OCI-LY7 (cell line): Measurements from ENCODE around the gene SIDT1. TPM values are rescaled to one million over a fixed set of nuclear protein-coding genes. Genes with fewer than 3 reads are reported as not detected.

Experiments
- BruUV-seq: library from RNA; stranded (reverse); fragments of 400-500 nt; replicated peaks from 2 replicates; lab custom pipeline; 2021; lab: Mats Ljungman, UMichigan
- CTCF ChIA-PET: fragments of 300-600 bp; sonication (Branson Sonifier 250); formaldehyde crosslinking; loops from one replicate; lab custom pipeline; 2022; ENCODE audit warnings: antibody characterized with exemption; ENCODE audit not compliant: unreplicated experiment; lab: Charles Lee
- POLR2A ChIA-PET: fragments of 300-600 bp; sonication (Branson Sonifier 250); formaldehyde crosslinking; loops from one replicate; lab custom pipeline; 2022; ENCODE audit warnings: antibody characterized with exemption; lab: Charles Lee
- DNase-seq: peaks from one replicate; pipeline ENCODE4 v3.0.0-alpha.2; 2015; ENCODE audit warnings: low spot score
- H2AFZ ChIP-seq: fragments of 200-600 bp; sonication (generic), shearing (Covaris generic); 2 replicates; pipeline ENCODE4 v1.6.1; 2014; ENCODE audit warnings: mild to moderate bottlenecking, antibody characterized with exemption, low read length, moderate library complexity
- H3K27ac ChIP-seq: fragments of 200-600 bp; sonication (generic); 2 replicates; pipeline ENCODE4 v1.5.1; 2014; ENCODE audit warnings: mixed run types, low read depth, mild to moderate bottlenecking, moderate library complexity, low read length, inconsistent platforms; ENCODE audit not compliant: poor library complexity, severe bottlenecking
- H3K36me3 ChIP-seq: fragments of 200-600 bp; sonication (generic); 2 replicates; pipeline ENCODE4 v1.6.1; 2014; ENCODE audit warnings: mild to moderate bottlenecking, antibody characterized with exemption, low read length, moderate library complexity, mixed read lengths; ENCODE audit not compliant: insufficient read depth
- H3K4me1 ChIP-seq: fragments of 200-600 bp; sonication (generic); 2 replicates; pipeline ENCODE4 v1.5.1; 2014; ENCODE audit warnings: mild to moderate bottlenecking, low read length; ENCODE audit not compliant: insufficient read depth, poor library complexity, severe bottlenecking
- H3K4me2 ChIP-seq: fragments of 200-600 bp; sonication (generic); 2 replicates; pipeline ENCODE4 v1.6.1; 2014; ENCODE audit warnings: mild to moderate bottlenecking, low read length
- H3K4me3 ChIP-seq: fragments of 200-600 bp; sonication (generic); 2 replicates; pipeline ENCODE4 v1.5.1; 2014; ENCODE audit warnings: mild to moderate bottlenecking, low read depth, low read length; ENCODE audit not compliant: poor library complexity, severe bottlenecking
- H3K79me2 ChIP-seq: fragments of 200-600 bp; sonication (generic); 2 replicates; pipeline ENCODE4 v1.6.1; 2016; ENCODE audit warnings: low read depth, mild to moderate bottlenecking, low read length, moderate library complexity, mixed read lengths; ENCODE audit not compliant: insufficient read depth
- H3K9me2 ChIP-seq: fragments of 200-600 bp; sonication (generic); 2 replicates; pipeline ENCODE4 v1.6.1; 2016; ENCODE audit warnings: mild to moderate bottlenecking, low read length, mixed read lengths; ENCODE audit not compliant: insufficient read depth
- H3K9me3 ChIP-seq: fragments of 200-600 bp; sonication (generic); 2 replicates; pipeline ENCODE4 v1.6.1; 2014; ENCODE audit warnings: mild to moderate bottlenecking, mixed run types, low read length, mixed read lengths
- H4K20me1 ChIP-seq: fragments of 200-600 bp; sonication (generic); 2 replicates; pipeline ENCODE4 v1.6.1; 2014; ENCODE audit warnings: mild to moderate bottlenecking, antibody characterized with exemption, low read length, moderate library complexity, mixed read lengths; ENCODE audit not compliant: insufficient read depth
- EZH2phosphoT487 ChIP-seq: fragments of 200-600 bp; sonication (generic); IDR thresholded peaks from 2 replicates; pipeline ENCODE4 v1.6.1; 2018; ENCODE audit warnings: low read depth, borderline replicate concordance, mild to moderate bottlenecking, mixed run types, antibody characterized with exemption, low read length, moderate library complexity, mixed read lengths
- intact Hi-C: fragments of 100-400 bp; cut with micrococcal nuclease; formaldehyde crosslinking; loops from one replicate; pipeline ENCODE4 v1.10.0; 2022; ENCODE audit not compliant: unreplicated experiment
- total RNA-seq, 2 experiments: library from RNA; depleted of rRNA in 1 of 2; stranded (reverse); fragments of >200 nt in 1 of 2; shearing (Covaris generic) in 1 of 2; gene quantifications; 2 replicates each; pipeline ENCODE4 v1.2.3, GENCODE V29; 2014 to 2022
- TF ChIP-seq, protein P1 (sequence below): fragments of 200-600 bp; sonication (generic); conservative IDR thresholded peaks from 2 replicates; pipeline ENCODE4 v1.5.1; 2014; ENCODE audit warnings: mild to moderate bottlenecking, antibody characterized with exemption, low read length, moderate library complexity, mixed read lengths

SIDT1 gene
- total RNA-seq, 2 experiments from 2014 or later: 7.3 to 10.3 TPM

DNA sequence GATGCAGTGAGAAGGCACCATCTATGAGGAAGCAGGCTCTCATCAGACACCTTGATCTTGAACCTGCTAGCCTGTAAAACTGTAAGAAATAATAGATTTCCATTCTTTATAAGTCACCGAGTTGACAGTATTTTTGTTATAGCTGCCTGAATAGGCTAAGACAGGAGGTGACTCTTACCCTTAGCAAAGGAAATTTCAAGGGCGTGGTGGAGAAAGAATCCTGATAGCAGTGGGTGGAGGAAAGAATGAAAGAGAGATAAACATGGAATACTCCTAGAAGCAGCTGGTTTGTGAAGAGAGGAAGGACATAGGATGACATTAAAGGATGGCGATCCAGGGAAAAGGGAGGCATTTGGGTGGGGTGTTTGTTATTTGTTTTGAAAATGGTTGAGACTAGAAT is 41.4 kb downstream of the SIDT1 start:
- DNase-seq: no peak
- no peaks in the 10 kb centered on the region for H3K4me1 ChIP-seq
- intact Hi-C loops: loop anchor here (10.0 kb wide), 1 partner anchor 219 kb away; no protein-coding TSS in a partner anchor
- no TSS peak for BruUV-seq
- TF ChIP-seq EZH2phosphoT487: no peak
- TF ChIP-seq, protein P1, sequence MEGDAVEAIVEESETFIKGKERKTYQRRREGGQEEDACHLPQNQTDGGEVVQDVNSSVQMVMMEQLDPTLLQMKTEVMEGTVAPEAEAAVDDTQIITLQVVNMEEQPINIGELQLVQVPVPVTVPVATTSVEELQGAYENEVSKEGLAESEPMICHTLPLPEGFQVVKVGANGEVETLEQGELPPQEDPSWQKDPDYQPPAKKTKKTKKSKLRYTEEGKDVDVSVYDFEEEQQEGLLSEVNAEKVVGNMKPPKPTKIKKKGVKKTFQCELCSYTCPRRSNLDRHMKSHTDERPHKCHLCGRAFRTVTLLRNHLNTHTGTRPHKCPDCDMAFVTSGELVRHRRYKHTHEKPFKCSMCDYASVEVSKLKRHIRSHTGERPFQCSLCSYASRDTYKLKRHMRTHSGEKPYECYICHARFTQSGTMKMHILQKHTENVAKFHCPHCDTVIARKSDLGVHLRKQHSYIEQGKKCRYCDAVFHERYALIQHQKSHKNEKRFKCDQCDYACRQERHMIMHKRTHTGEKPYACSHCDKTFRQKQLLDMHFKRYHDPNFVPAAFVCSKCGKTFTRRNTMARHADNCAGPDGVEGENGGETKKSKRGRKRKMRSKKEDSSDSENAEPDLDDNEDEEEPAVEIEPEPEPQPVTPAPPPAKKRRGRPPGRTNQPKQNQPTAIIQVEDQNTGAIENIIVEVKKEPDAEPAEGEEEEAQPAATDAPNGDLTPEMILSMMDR: no peak
- ChIA-PET POLR2A (interaction anchor here (1.1 kb wide), 1 partner anchor 60 kb away, joined by 4 read pairs; no protein-coding TSS in a partner anchor), CTCF (no interaction called here)
- H3K4me3 ChIP-seq: no peak overlapping the region
- H3K36me3 ChIP-seq: no peaks in the 10 kb centered on the region
- H3K4me2 ChIP-seq: no peak overlapping the region
- H2AFZ ChIP-seq: no peak overlapping the region
- no peak overlapping the region for H3K27ac ChIP-seq
- no peaks in the 10 kb centered on the region for H3K79me2 ChIP-seq
- no peaks in the 10 kb centered on the region for H3K9me2 ChIP-seq
- no peaks in the 10 kb centered on the region for H3K9me3 ChIP-seq
- no peaks in the 10 kb centered on the region for H4K20me1 ChIP-seq

DNA sequence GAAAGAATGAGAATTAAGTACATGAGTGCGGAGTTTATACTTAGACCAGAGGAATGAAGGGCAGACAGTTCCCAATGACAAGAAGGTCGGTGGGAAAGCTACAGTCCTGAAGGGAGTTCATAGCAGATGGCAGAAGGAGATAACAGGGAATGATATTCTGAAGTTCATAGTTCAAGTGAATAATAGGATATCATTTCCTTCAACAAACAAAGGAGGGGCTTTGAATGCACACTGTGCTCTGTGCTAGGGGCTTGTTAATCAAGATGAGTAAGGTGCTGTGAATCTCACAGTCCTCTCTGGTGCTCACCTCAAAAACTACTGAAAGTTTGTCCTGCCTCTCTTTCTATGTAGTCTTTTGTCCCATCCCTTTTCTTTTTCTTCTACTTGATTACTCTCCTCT is 41.9 kb downstream of the SIDT1 start:
- H3K79me2 ChIP-seq: no peaks in the 10 kb centered on the region
- H3K27ac ChIP-seq: no peak overlapping the region
- no peaks in the 10 kb centered on the region for H3K36me3 ChIP-seq
- ChIA-PET CTCF (no interaction called here), POLR2A (interaction anchor here (0.7 to 1.1 kb wide), 2 partner anchors 18 to 61 kb away, joined by 3 to 4 read pairs; no protein-coding TSS in a partner anchor)
- no TSS peak for BruUV-seq
- no peak overlapping the region for H3K4me3 ChIP-seq
- H4K20me1 ChIP-seq: no peaks in the 10 kb centered on the region
- H3K9me3 ChIP-seq: no peaks in the 10 kb centered on the region
- no peak for DNase-seq
- H3K9me2 ChIP-seq: no peaks in the 10 kb centered on the region
- no peak overlapping the region for H3K4me2 ChIP-seq
- no peak overlapping the region for H2AFZ ChIP-seq
- intact Hi-C loops: loop anchor here (10.0 kb wide), 1 partner anchor 219 kb away; no protein-coding TSS in a partner anchor
- TF ChIP-seq, protein P1: no peak
- no peak for TF ChIP-seq EZH2phosphoT487
- H3K4me1 ChIP-seq: no peaks in the 10 kb centered on the region

DNA sequence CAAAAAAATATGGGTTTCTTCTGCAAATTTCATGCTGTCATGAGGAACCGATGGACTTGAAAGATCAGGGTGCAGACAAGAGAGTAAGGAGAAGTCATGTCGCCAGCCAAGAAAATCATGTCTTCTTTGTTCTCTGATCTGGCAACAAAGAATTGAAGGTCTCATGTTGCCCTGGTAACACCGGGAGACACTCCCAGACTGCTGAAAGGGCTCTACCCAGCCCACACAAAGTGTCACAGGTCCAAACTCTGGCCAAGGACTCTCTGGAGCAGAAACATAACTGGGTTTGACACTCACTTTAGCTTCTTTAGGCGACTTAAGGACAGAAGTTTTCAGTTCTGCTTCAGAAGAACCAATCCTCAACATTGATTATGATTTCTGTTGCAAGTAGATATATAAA is 42.9 kb downstream of the SIDT1 start:
- no peaks in the 10 kb centered on the region for H3K9me2 ChIP-seq
- intact Hi-C loops: loop anchor here (10.0 kb wide), 1 partner anchor 220 kb away; no protein-coding TSS in a partner anchor
- no peak for DNase-seq
- H3K4me1 ChIP-seq: no peaks in the 10 kb centered on the region
- no peaks in the 10 kb centered on the region for H3K79me2 ChIP-seq
- H3K27ac ChIP-seq: no peak overlapping the region
- H3K4me3 ChIP-seq: no peak overlapping the region
- no peak overlapping the region for H2AFZ ChIP-seq
- CTCF ChIA-PET: no interaction called here
- H3K9me3 ChIP-seq: no peaks in the 10 kb centered on the region
- BruUV-seq: no TSS peak
- TF ChIP-seq, protein P1: no peak
- TF ChIP-seq EZH2phosphoT487: no peak
- H3K36me3 ChIP-seq: no peaks in the 10 kb centered on the region
- no peaks in the 10 kb centered on the region for H4K20me1 ChIP-seq
- POLR2A ChIA-PET: no interaction called here
- H3K4me2 ChIP-seq: no peak overlapping the region
